Transverse colon (tissue), 4 donors: ENCODE data around the gene SPATA4. TPM values are rescaled to one million over a fixed set of nuclear protein-coding genes. Genes with fewer than 3 reads are reported as not detected.

Experiments
- DNase-seq: peaks from one replicate; pipeline ENCODE4 v3.0.0-alpha.2; 2019
- H3K27ac ChIP-seq, 4 donors: fragments of 200-600 bp; sonication (generic); 2 replicates each; pipeline ENCODE4 v1.5.1; 2016 to 2018; ENCODE audit warnings: inconsistent platforms in 4 of 4
- H3K27me3 ChIP-seq: fragments of 200-600 bp; sonication (generic); 2 replicates; pipeline ENCODE4 v1.5.1; 2017; ENCODE audit warnings: inconsistent platforms
- H3K36me3 ChIP-seq, 4 donors: fragments of 200-600 bp; sonication (generic); 2 replicates each; pipeline ENCODE4 v1.5.1; 2017 to 2019; ENCODE audit warnings: inconsistent platforms in 4 of 4
- H3K4me1 ChIP-seq, 4 donors: fragments of 200-600 bp; sonication (generic); 2 replicates each; pipeline ENCODE4 v1.5.1; 2017 to 2020; ENCODE audit warnings: inconsistent platforms in 4 of 4
- H3K4me3 ChIP-seq, 4 donors: fragments of 200-600 bp; sonication (generic); 1 replicate in 1 of 4; 2 replicates in 3 of 4; pipeline versions ENCODE4 v1.5.1 to v1.6.1; 2017 to 2019; ENCODE audit warnings: inconsistent platforms in 4 of 4
- H3K9me3 ChIP-seq, 2 donors: fragments of 200-600 bp; sonication (generic); 2 replicates each; pipeline ENCODE4 v1.5.1; 2017 to 2019; ENCODE audit warnings: inconsistent platforms in 2 of 2
- CTCF ChIP-seq, 5 experiments: fragments of 200-600 bp in 3 of 5; fragments of 450-650 bp in 2 of 5; sonication (generic) in 3 of 5; IDR thresholded peaks; 1 replicate in 2 of 5; 2 replicates in 3 of 5; pipeline ENCODE4 v1.5.1; 2016 to 2017; ENCODE audit warnings: antibody characterized with exemption in 5 of 5, inconsistent platforms in 3 of 5, mild to moderate bottlenecking in 2 of 5, moderate library complexity in 1 of 5
- EP300 ChIP-seq: sonication (generic); formaldehyde crosslinking; IDR thresholded peaks from one replicate; pipeline ENCODE4 v1.6.1; 2017; ENCODE audit warnings: antibody characterized with exemption, low read depth
- POLR2A ChIP-seq: fragments of 450-650 bp; IDR thresholded peaks from one replicate; pipeline ENCODE4 v1.6.1; 2016; ENCODE audit warnings: antibody characterized with exemption, mild to moderate bottlenecking, moderate library complexity
- POLR2AphosphoS5 ChIP-seq, 3 donors: sonication (generic); formaldehyde crosslinking; IDR thresholded peaks; one replicate each; pipeline ENCODE4 v1.6.1; 2016; ENCODE audit warnings: antibody characterized with exemption in 3 of 3
- WGBS, 2 donors: methylation state at CpG; one replicate each; pipeline ENCODE4 v1.1.5; 2018; ENCODE audit warnings: low coverage in 1 of 2; 5-methylcytosine and 5-hydroxymethylcytosine counted together
- in situ Hi-C, 4 donors: fragments of 200-750 bp; cut with MboI; loops; one replicate each; pipeline versions ENCODE4 v1.15.0 to v1.15.1; 2017; ENCODE audit warnings: low sequenced_read_pairs in 3 of 4, low pct_ligation_motif_present in 1 of 4, low pct_unique_long_range_greater_than_20kb in 1 of 4
- intact Hi-C: fragments of 100-400 bp; cut with DNase I; formaldehyde crosslinking; loops from one replicate; pipeline ENCODE4 v1.15.1; 2023; ENCODE audit warnings: low total_unique reads
- total RNA-seq, 4 donors: library from RNA; depleted of rRNA; stranded (reverse); fragments of >200 nt; gene quantifications; one replicate each; pipeline ENCODE4 v1.1.0, GENCODE V29; 2016

Gene SPATA4
- total RNA-seq, 4 donors from 2014 or later, result not detected

- H3K36me3 ChIP-seq, result no peaks in the 10 kb centered on the region
- H3K27ac ChIP-seq, result no peak overlapping the region
- in situ Hi-C loops, result loop anchor here in 1 of 4 donors (10.0 kb wide), 1 partner anchor 116 kb away; the partner anchor contains the start of gene SPCS3
- no peak for TF ChIP-seq POLR2AphosphoS5 (IDR thresholded peaks at IDR 0.05)
- TF ChIP-seq POLR2A, result no peak
- TF ChIP-seq CTCF (IDR thresholded peaks at IDR 0.05), result no peak
- TF ChIP-seq EP300, result no peak
- H3K4me1 ChIP-seq, result peaks cover 0 to 15% (median 0%) of the 10 kb centered on the region in 4 donors
- peak; percentile 25 for DNase-seq
- intact Hi-C loops, result no loop called here
- whole genome bisulfite sequencing, 2 donors, result 51 to 61% methylated on average over 6 to 8 of the region's 8 CpGs
- H3K4me3 ChIP-seq, result no peak overlapping the region
- no peaks in the 10 kb centered on the region for H3K9me3 ChIP-seq
- no peaks in the 10 kb centered on the region for H3K27me3 ChIP-seq
These were observed 3.0 kb upstream of the SPATA4 start for GRCh38 chr4:176198316-176198903.

- H3K9me3 ChIP-seq, result no peaks in the 10 kb centered on the region
- H3K36me3 ChIP-seq, result no peaks in the 10 kb centered on the region
- TF ChIP-seq POLR2AphosphoS5 (IDR thresholded peaks at IDR 0.05) (no peak), POLR2A (no peak), EP300 (no peak), CTCF (IDR thresholded peaks at IDR 0.05) (no peak)
- peak overlapping the region in 1 of 4 donors; percentile 18 for H3K27ac ChIP-seq
- H3K4me3 ChIP-seq, result no peak overlapping the region
- intact Hi-C loops (no loop called here), in situ Hi-C loops (loop anchor here in 1 of 4 donors (10.0 kb wide), 1 partner anchor 121 kb away; the partner anchor contains the start of gene SPCS3)
- peaks cover 5% of the 10 kb centered on the region for H3K27me3 ChIP-seq
- no peak for DNase-seq
- WGBS, 2 donors, result 58 to 79% methylated on average over 3 of the region's 3 CpGs
- H3K4me1 ChIP-seq, result peaks cover 0 to 20% (median 0%) of the 10 kb centered on the region in 4 donors
These were observed 1.4 kb downstream of the SPATA4 start for GRCh38 chr4:176193938-176194337.

- H3K36me3 ChIP-seq, result no peaks in the 10 kb centered on the region
- no peak overlapping the region for H3K27ac ChIP-seq
- no peak for DNase-seq
- H3K4me3 ChIP-seq, result no peak overlapping the region
- H3K9me3 ChIP-seq, result no peaks in the 10 kb centered on the region
- in situ Hi-C loops, result loop anchor here in 1 of 4 donors (10.0 kb wide), 1 partner anchor 122 kb away; the partner anchor contains the start of gene SPCS3
- intact Hi-C loops, result no loop called here
- TF ChIP-seq CTCF (IDR thresholded peaks at IDR 0.05), result no peak
- TF ChIP-seq POLR2AphosphoS5 (IDR thresholded peaks at IDR 0.05), result no peak
- no peak for TF ChIP-seq EP300
- TF ChIP-seq POLR2A, result no peak
- 35 to 41% methylated on average over 4 of the region's 4 CpGs for WGBS, 2 donors
- H3K27me3 ChIP-seq, result peaks cover 5% of the 10 kb centered on the region
- H3K4me1 ChIP-seq, result peaks cover 0 to 18% (median 0%) of the 10 kb centered on the region in 4 donors
These were observed 2.3 kb downstream of the SPATA4 start for GRCh38 chr4:176193126-176193525.

- intact Hi-C loops, result no loop called here
- in situ Hi-C loops, result loop anchor here in 1 of 4 donors (10.0 kb wide), 1 partner anchor 123 kb away; the partner anchor contains the start of gene SPCS3
- peak overlapping the region in 1 of 4 donors; percentile 12 for H3K27ac ChIP-seq
- H3K27me3 ChIP-seq, result peaks cover 5% of the 10 kb centered on the region
- peaks cover 0 to 14% (median 0%) of the 10 kb centered on the region in 4 donors for H3K4me1 ChIP-seq
- H3K36me3 ChIP-seq, result no peaks in the 10 kb centered on the region
- DNase-seq, result no peak
- 11% methylated on average over 1 of the region's 1 CpG; no CpG with 5 or more reads in 1 of the 2 donors for WGBS, 2 donors
- no peak overlapping the region for H3K4me3 ChIP-seq
- TF ChIP-seq EP300 (no peak), CTCF (IDR thresholded peaks at IDR 0.05) (no peak), POLR2A (no peak), POLR2AphosphoS5 (IDR thresholded peaks at IDR 0.05) (no peak)
- no peaks in the 10 kb centered on the region for H3K9me3 ChIP-seq
These were observed 3.4 kb downstream of the SPATA4 start for GRCh38 chr4:176191974-176192373.
